HepG2 (cell line): ENCODE data around the gene FAH. TPM values are rescaled to one million over a fixed set of nuclear protein-coding genes. Genes with fewer than 3 reads are reported as not detected.

ENCODE experiments used
- ATAC-seq: fragments of 200-7000 bp; cut with Tn5 transposase; 3 replicates; pipeline ENCODE4 v1.9.1; 2020; ENCODE audit warnings: mild to moderate bottlenecking, moderate library complexity
- BruUV-seq: library from RNA; stranded (reverse); fragments of 400-500 nt; replicated peaks from 2 replicates; lab custom pipeline; 2021; lab: Mats Ljungman, UMichigan
- CTCF ChIA-PET: fragments of 300-600 bp; formaldehyde crosslinking; extraction: SDS; loops from one replicate; lab custom pipeline; 2021; ENCODE audit warnings: low total read pairs, inconsistent platforms, low intra/inter-chr PET ratio; lab: Yijun Ruan, JAX
- POLR2A ChIA-PET: fragments of 350-600 bp; sonication (Branson Sonifier 250); formaldehyde crosslinking; loops from one replicate; lab custom pipeline; 2020; ENCODE audit warnings: antibody characterized with exemption, inconsistent platforms; lab: Yijun Ruan, JAX
- DNase-seq: peaks from one replicate; pipeline ENCODE4 v3.0.0-alpha.2; 2015; ENCODE audit warnings: low spot score
- FAIRE-seq: peaks from 3 replicates; lab custom pipeline; 2011; peaks lifted over from hg19 to GRCh38; lab: Jason Lieb, UNC
- H2AFZ ChIP-seq: one replicate; pipeline ENCODE4 v1.6.1; 2011; ENCODE audit warnings: low read length, inconsistent platforms
- H3K27ac ChIP-seq: fragments of 300-600 bp; 3 replicates; pipeline ENCODE4 v1.8.0; 2011; ENCODE audit warnings: mixed run types, mild to moderate bottlenecking, mixed read lengths, low read length, inconsistent platforms; ENCODE audit not compliant: insufficient read depth; ENCODE audit errors: extremely low read length
- H3K27me3 ChIP-seq, 2 experiments: fragments of 200-600 bp in 1 of 2; 2 replicates in 1 of 2; 3 replicates in 1 of 2; pipeline versions ENCODE4 v1.6.0 to v1.8.0; 2011; ENCODE audit warnings: low read length in 2 of 2, mild to moderate bottlenecking in 2 of 2, moderate library complexity in 2 of 2, inconsistent platforms in 1 of 2; ENCODE audit not compliant: insufficient read depth in 2 of 2, control insufficient read depth in 1 of 2
- H3K36me3 ChIP-seq, 2 experiments: fragments of 200-600 bp in 1 of 2; replicated peaks in 1 of 2; 2 replicates in 1 of 2; 3 replicates in 1 of 2; pipeline versions ENCODE4 v1.5.1 to v1.8.0; 2011; ENCODE audit warnings: low read length in 2 of 2, inconsistent platforms in 1 of 2; ENCODE audit not compliant: insufficient read depth in 2 of 2, control insufficient read depth in 1 of 2
- H3K4me1 ChIP-seq: 2 replicates; pipeline ENCODE4 v1.5.1; 2012; ENCODE audit warnings: low read length, inconsistent platforms; ENCODE audit not compliant: insufficient read depth
- H3K4me2 ChIP-seq: 2 replicates; pipeline ENCODE4 v1.6.0; 2011; ENCODE audit warnings: low read depth, low read length, inconsistent platforms
- H3K4me3 ChIP-seq, 3 experiments: fragments of 200-600 bp in 1 of 3; sonication (generic), shearing (Covaris generic) in 1 of 3; replicated peaks in 1 of 3; 2 replicates each; pipeline ENCODE4 v1.5.1; 2011 to 2016; ENCODE audit warnings: low read length in 3 of 3, inconsistent platforms in 2 of 3, low read depth in 2 of 3, mild to moderate bottlenecking in 2 of 3, control low read depth in 1 of 3, mixed read lengths in 1 of 3; ENCODE audit not compliant: insufficient read depth in 1 of 3
- H3K79me2 ChIP-seq: one replicate; pipeline ENCODE4 v1.6.1; 2011; ENCODE audit warnings: low read length, inconsistent platforms; ENCODE audit not compliant: insufficient read depth
- H3K9ac ChIP-seq: 2 replicates; pipeline ENCODE4 v1.6.0; 2011; ENCODE audit warnings: mild to moderate bottlenecking, low read depth, low read length, inconsistent platforms; ENCODE audit not compliant: insufficient read depth
- H3K9me3 ChIP-seq: 2 replicates; pipeline ENCODE4 v1.5.1; 2012; ENCODE audit warnings: mild to moderate bottlenecking, low read length
- H4K20me1 ChIP-seq: 2 replicates; pipeline ENCODE4 v1.6.0; 2011; ENCODE audit warnings: inconsistent platforms, mild to moderate bottlenecking, low read length, moderate library complexity; ENCODE audit not compliant: insufficient read depth
- FOXK2 ChIP-seq: fragments of 450-650 bp; IDR thresholded peaks from 2 replicates; pipeline ENCODE4 v1.6.1; 2016
- HES4 ChIP-seq: sonication (generic); formaldehyde crosslinking; IDR thresholded peaks from 2 replicates; pipeline ENCODE4 v1.9.0; 2021; ENCODE audit warnings: mild to moderate bottlenecking, missing genetic modification reagents, borderline replicate concordance
- MIER3 ChIP-seq: IDR thresholded peaks from 2 replicates; pipeline ENCODE4 v1.6.1; 2016; ENCODE audit warnings: missing compliant biosample characterization, borderline replicate concordance
- MLLT10 ChIP-seq: sonication (generic); formaldehyde crosslinking; IDR thresholded peaks from 2 replicates; pipeline ENCODE4 v1.4.0; 2020; ENCODE audit warnings: missing genetic modification reagents
- NRL ChIP-seq: sonication (generic); formaldehyde crosslinking; IDR thresholded peaks from 2 replicates; pipeline ENCODE4 v1.5.0; 2020; ENCODE audit warnings: missing genetic modification reagents, mild to moderate bottlenecking, moderate library complexity, borderline replicate concordance
- PAWR ChIP-seq: sonication (generic); formaldehyde crosslinking; IDR thresholded peaks from 2 replicates; pipeline ENCODE4 v1.4.0; 2020; ENCODE audit warnings: missing genetic modification reagents, mild to moderate bottlenecking, borderline replicate concordance
- POGZ ChIP-seq: sonication (generic); formaldehyde crosslinking; IDR thresholded peaks from 2 replicates; pipeline ENCODE4 v1.4.0; 2020; ENCODE audit warnings: mild to moderate bottlenecking, missing genetic modification reagents
- POLR2AphosphoS5 ChIP-seq: IDR thresholded peaks from 2 replicates; pipeline ENCODE4 v1.6.1; 2012; ENCODE audit warnings: low read depth, low read length
- SAP130 ChIP-seq: IDR thresholded peaks from 2 replicates; pipeline ENCODE4 v1.6.1; 2016; ENCODE audit warnings: low read depth
- SMYD3 ChIP-seq: sonication (generic); formaldehyde crosslinking; IDR thresholded peaks from 2 replicates; pipeline ENCODE4 v1.8.1; 2023; ENCODE audit warnings: mild to moderate bottlenecking, missing genetic modification reagents
- THYN1 ChIP-seq: sonication (generic); formaldehyde crosslinking; IDR thresholded peaks from 2 replicates; pipeline ENCODE4 v1.8.1; 2023; ENCODE audit warnings: low read depth, mild to moderate bottlenecking, moderate library complexity, missing genetic modification reagents, borderline replicate concordance
- ZKSCAN8 ChIP-seq: IDR thresholded peaks from 2 replicates; pipeline ENCODE4 v1.6.1; 2016; ENCODE audit warnings: borderline replicate concordance, missing genetic modification reagents, missing compliant biosample characterization
- ZNF773 ChIP-seq: sonication (generic); formaldehyde crosslinking; IDR thresholded peaks from 2 replicates; pipeline ENCODE4 v1.4.0; 2020; ENCODE audit warnings: missing genetic modification reagents, borderline replicate concordance
- WGBS: methylation state at CpG from one replicate; pipeline ENCODE4 v1.1.6; 2017; ENCODE audit warnings: low lambda C conversion rate; 5-methylcytosine and 5-hydroxymethylcytosine counted together
- in situ Hi-C: cut with HindIII; loops from 2 replicates; pipeline ENCODE4 v1.10.0; 2017; ENCODE audit warnings: low pct_unique_long_range_greater_than_20kb; ENCODE audit not compliant: extremely low pct_ligation_motif_present
- intact Hi-C: fragments of 100-400 bp; cut with micrococcal nuclease; formaldehyde crosslinking; loops from one replicate; pipeline ENCODE4 v1.10.0; 2022; ENCODE audit not compliant: unreplicated experiment
- polyA plus RNA-seq, 8 experiments: library from polyadenylated mRNA; depleted of rRNA in 3 of 8; stranded (reverse) in 7 of 8; unstranded in 1 of 8; fragments of >200 nt; fragmentation: Illumina TruSeq in 4 of 8; extraction: Trizol in 4 of 8; gene quantifications; 2 replicates each; pipeline versions ENCODE4 v1.2.1 to v1.2.3, GENCODE V29; 2011 to 2016; ENCODE audit warnings: low read depth in 4 of 8, missing spikeins in 1 of 8, mixed read lengths in 1 of 8; ENCODE audit not compliant: insufficient read depth in 1 of 8
- total RNA-seq, 5 experiments: library from RNA; depleted of rRNA; stranded (reverse); fragments of >200 nt; fragmentation: Illumina TruSeq; extraction: Trizol; gene quantifications; 2 replicates each; pipeline ENCODE4 v1.2.3, GENCODE V29; 2016; ENCODE audit warnings: low read depth in 1 of 5
- TF ChIP-seq, protein P1 (sequence below): sonication (generic); formaldehyde crosslinking; IDR thresholded peaks from 2 replicates; pipeline ENCODE4 v1.5.1; 2020; ENCODE audit warnings: missing genetic modification reagents, mild to moderate bottlenecking, borderline replicate concordance

The FAH gene
- total and polyA plus RNA-seq, 2 of the 13 experiments (the other 11 are each of a cell fraction or from before 2014, with no cell fraction given) = 36.6 to 75.0 TPM

DNA sequence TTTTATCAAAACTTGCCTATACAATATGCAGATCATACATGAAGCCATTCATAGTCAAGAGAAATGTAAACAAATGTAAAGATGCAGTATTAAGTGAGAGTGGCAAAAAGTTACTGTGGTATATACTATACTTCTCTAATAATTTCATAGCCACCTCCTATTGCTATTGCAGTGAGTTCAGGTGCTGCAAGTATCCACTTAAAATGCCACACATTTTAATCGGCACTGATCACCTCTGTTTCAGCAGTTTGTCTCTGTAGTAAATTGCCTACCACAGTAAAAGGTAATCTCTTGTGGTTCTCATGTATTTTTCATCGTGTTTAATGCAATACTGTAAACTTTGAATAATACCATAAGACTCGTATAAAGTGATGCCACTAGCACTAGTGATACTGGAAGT, 20.4 kb upstream of the FAH start:
- WGBS = 95% methylated on average over 3 of the region's 3 CpGs
- peaks cover 2 to 6% of the 10 kb centered on the region in 2 experiments; a peak in 3 of 5 replicates for H3K36me3 ChIP-seq
- TF ChIP-seq HES4 (CRISPR knock-in tag) = no peak
- no peak for TF ChIP-seq MLLT10 (CRISPR knock-in tag)
- no peak for TF ChIP-seq SMYD3 (CRISPR knock-in tag)
- TF ChIP-seq ZKSCAN8 (CRISPR knock-in tag) = no peak
- TF ChIP-seq FOXK2 = no peak
- TF ChIP-seq PAWR = no peak
- no peak for TF ChIP-seq POLR2AphosphoS5
- TF ChIP-seq ZNF773 (CRISPR knock-in tag) = no peak
- TF ChIP-seq THYN1 (CRISPR knock-in tag) = no peak
- TF ChIP-seq POGZ (CRISPR knock-in tag) = no peak
- TF ChIP-seq MIER3 = no peak
- TF ChIP-seq NRL (CRISPR knock-in tag) = no peak
- TF ChIP-seq, protein P1, sequence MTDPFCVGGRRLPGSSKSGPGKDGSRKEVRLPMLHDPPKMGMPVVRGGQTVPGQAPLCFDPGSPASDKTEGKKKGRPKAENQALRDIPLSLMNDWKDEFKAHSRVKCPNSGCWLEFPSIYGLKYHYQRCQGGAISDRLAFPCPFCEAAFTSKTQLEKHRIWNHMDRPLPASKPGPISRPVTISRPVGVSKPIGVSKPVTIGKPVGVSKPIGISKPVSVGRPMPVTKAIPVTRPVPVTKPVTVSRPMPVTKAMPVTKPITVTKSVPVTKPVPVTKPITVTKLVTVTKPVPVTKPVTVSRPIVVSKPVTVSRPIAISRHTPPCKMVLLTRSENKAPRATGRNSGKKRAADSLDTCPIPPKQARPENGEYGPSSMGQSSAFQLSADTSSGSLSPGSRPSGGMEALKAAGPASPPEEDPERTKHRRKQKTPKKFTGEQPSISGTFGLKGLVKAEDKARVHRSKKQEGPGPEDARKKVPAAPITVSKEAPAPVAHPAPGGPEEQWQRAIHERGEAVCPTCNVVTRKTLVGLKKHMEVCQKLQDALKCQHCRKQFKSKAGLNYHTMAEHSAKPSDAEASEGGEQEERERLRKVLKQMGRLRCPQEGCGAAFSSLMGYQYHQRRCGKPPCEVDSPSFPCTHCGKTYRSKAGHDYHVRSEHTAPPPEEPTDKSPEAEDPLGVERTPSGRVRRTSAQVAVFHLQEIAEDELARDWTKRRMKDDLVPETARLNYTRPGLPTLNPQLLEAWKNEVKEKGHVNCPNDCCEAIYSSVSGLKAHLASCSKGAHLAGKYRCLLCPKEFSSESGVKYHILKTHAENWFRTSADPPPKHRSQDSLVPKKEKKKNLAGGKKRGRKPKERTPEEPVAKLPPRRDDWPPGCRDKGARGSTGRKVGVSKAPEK (CRISPR knock-in tag) = no peak
- no peak for TF ChIP-seq SAP130 (CRISPR knock-in tag)
- H3K27me3 ChIP-seq = no peaks in the 10 kb centered on the region
- H4K20me1 ChIP-seq = no peaks in the 10 kb centered on the region
- no peak overlapping the region for H3K9ac ChIP-seq
- BruUV-seq = no TSS peak
- no peaks in the 10 kb centered on the region for H3K4me1 ChIP-seq
- CTCF ChIA-PET = no interaction called here
- no peaks in the 10 kb centered on the region for H3K9me3 ChIP-seq
- intact Hi-C loops = no loop called here
- no peak for FAIRE-seq
- DNase-seq = no peak
- H3K79me2 ChIP-seq = no peaks in the 10 kb centered on the region
- no peak overlapping the region for H3K4me3 ChIP-seq
- ATAC-seq = no peak
- no peak overlapping the region for H2AFZ ChIP-seq
- in situ Hi-C loops = no loop called here
- POLR2A ChIA-PET = interaction anchor here (0.7 kb wide), 1 partner anchor 209 kb away, joined by 3 read pairs; no protein-coding TSS in a partner anchor
- no peak overlapping the region for H3K27ac ChIP-seq
- no peak overlapping the region for H3K4me2 ChIP-seq
